CD14-positive monocyte (primary cell): ENCODE results near the gene KLK15. TPM values are rescaled to one million over a fixed set of nuclear protein-coding genes. Genes with fewer than 3 reads are reported as not detected.

Experiments
- DNase-seq, 3 donors: peaks; one replicate each; pipeline ENCODE4 v3.0.0-alpha.2; 2011 to 2022
- H2AFZ ChIP-seq: 2 replicates; pipeline ENCODE4 v1.6.0; 2012; ENCODE audit warnings: mild to moderate bottlenecking, low read depth, low read length, inconsistent platforms; ENCODE audit not compliant: insufficient read depth, poor library complexity, severe bottlenecking
- H3K27ac ChIP-seq, 2 donors: 1 replicate in 1 of 2; 2 replicates in 1 of 2; pipeline ENCODE4 v1.5.1; 2012 to 2013; ENCODE audit warnings: low read length in 2 of 2, control low read depth in 1 of 2, inconsistent platforms in 1 of 2, low read depth in 1 of 2, mild to moderate bottlenecking in 1 of 2
- H3K27me3 ChIP-seq, 2 donors: one replicate each; pipeline versions ENCODE4 v1.6.0 to v1.6.1; 2011 to 2013; ENCODE audit warnings: low read length in 2 of 2; ENCODE audit not compliant: control insufficient read depth in 2 of 2, insufficient read depth in 2 of 2
- H3K36me3 ChIP-seq, 2 donors: replicated peaks in 1 of 2; 1 replicate in 1 of 2; 2 replicates in 1 of 2; pipeline versions ENCODE4 v1.5.1 to v1.6.1; 2012 to 2013; ENCODE audit warnings: low read length in 2 of 2, control low read depth in 1 of 2, inconsistent platforms in 1 of 2, mild to moderate bottlenecking in 1 of 2; ENCODE audit not compliant: insufficient read depth in 2 of 2, control insufficient read depth in 1 of 2
- H3K4me1 ChIP-seq, 2 donors: 1 replicate in 1 of 2; 2 replicates in 1 of 2; pipeline versions ENCODE4 v1.5.1 to v1.6.1; 2012 to 2013; ENCODE audit warnings: low read length in 2 of 2, control low read depth in 1 of 2, inconsistent platforms in 1 of 2, mild to moderate bottlenecking in 1 of 2, moderate library complexity in 1 of 2; ENCODE audit not compliant: insufficient read depth in 2 of 2, control insufficient read depth in 1 of 2
- H3K4me2 ChIP-seq: replicated peaks from 2 replicates; pipeline ENCODE3; 2012; ENCODE audit warnings: low read length, moderate library complexity, mild to moderate bottlenecking; ENCODE audit not compliant: poor library complexity, severe bottlenecking; ENCODE audit errors: extremely low read depth
- H3K4me3 ChIP-seq, 3 experiments: fragments of 200-600 bp in 1 of 3; sonication (generic) in 1 of 3; replicated peaks in 1 of 3; 1 replicate in 2 of 3; 2 replicates in 1 of 3; pipeline ENCODE4 v1.5.1; 2011 to 2013; ENCODE audit warnings: low read length in 3 of 3, mild to moderate bottlenecking in 3 of 3, control low read depth in 2 of 3, low read depth in 2 of 3, inconsistent platforms in 1 of 3, moderate library complexity in 1 of 3
- H3K79me2 ChIP-seq: 2 replicates; pipeline ENCODE4 v1.6.0; 2012; ENCODE audit warnings: mild to moderate bottlenecking, control low read depth, inconsistent platforms, low read length, moderate library complexity; ENCODE audit not compliant: insufficient read depth
- H3K9ac ChIP-seq: 2 replicates; pipeline ENCODE4 v1.6.0; 2017; ENCODE audit warnings: low read length, mild to moderate bottlenecking; ENCODE audit not compliant: insufficient read depth, poor library complexity, severe bottlenecking
- H3K9me3 ChIP-seq, 2 donors: replicated peaks in 1 of 2; 1 replicate in 1 of 2; 2 replicates in 1 of 2; pipeline versions ENCODE4 v1.5.1 to v1.6.1; 2012 to 2013; ENCODE audit warnings: low read length in 2 of 2, control low read depth in 1 of 2; ENCODE audit not compliant: control insufficient read depth in 1 of 2, insufficient read depth in 1 of 2
- H4K20me1 ChIP-seq: 2 replicates; pipeline ENCODE4 v1.6.0; 2012; ENCODE audit warnings: mild to moderate bottlenecking, low read length, control low read depth, moderate library complexity; ENCODE audit not compliant: insufficient read depth
- H3K27ac Mint-ChIP-seq, 7 donors: one replicate each; pipeline ENCODE4 v1.8.0; 2020; ENCODE audit warnings: mild to moderate bottlenecking in 7 of 7, mixed read lengths in 7 of 7, moderate library complexity in 6 of 7, inconsistent platforms in 2 of 7
- H3K27me3 Mint-ChIP-seq, 3 donors: one replicate each; pipeline ENCODE4 v1.8.0; 2021 to 2022; ENCODE audit warnings: low read depth in 3 of 3, mild to moderate bottlenecking in 3 of 3, mixed read lengths in 3 of 3, moderate library complexity in 3 of 3, inconsistent platforms in 1 of 3
- H3K36me3 Mint-ChIP-seq, 2 donors: one replicate each; pipeline ENCODE4 v1.8.0; 2020; ENCODE audit warnings: mixed read lengths in 2 of 2, inconsistent platforms in 1 of 2, mild to moderate bottlenecking in 1 of 2
- H3K4me1 Mint-ChIP-seq: one replicate; pipeline ENCODE4 v1.8.0; 2020; ENCODE audit warnings: mild to moderate bottlenecking, mixed read lengths
- H3K4me3 Mint-ChIP-seq, 2 donors: one replicate each; pipeline ENCODE4 v1.8.0; 2020; ENCODE audit warnings: mild to moderate bottlenecking in 2 of 2, mixed read lengths in 2 of 2, moderate library complexity in 1 of 2
- H3K9me3 Mint-ChIP-seq, 7 donors: one replicate each; pipeline ENCODE4 v1.8.0; 2020 to 2022; ENCODE audit warnings: mixed read lengths in 7 of 7, mild to moderate bottlenecking in 6 of 7, moderate library complexity in 6 of 7, inconsistent platforms in 2 of 7
- WGBS: methylation state at CpG from one replicate; pipeline ENCODE4 v1.1.5; 2013; ENCODE audit warnings: missing lambda C conversion rate; ENCODE audit not compliant: insufficient coverage; 5-methylcytosine and 5-hydroxymethylcytosine counted together
- intact Hi-C, 2 donors: fragments of 100-400 bp; cut with micrococcal nuclease; formaldehyde crosslinking; loops; one replicate each; pipeline versions ENCODE4 v1.15.0 to v1.15.1; 2023
- polyA plus RNA-seq, 3 donors: library from polyadenylated mRNA; depleted of rRNA in 1 of 3; unstranded in 2 of 3; stranded (reverse) in 1 of 3; fragments of 300-500 nt in 2 of 3; fragments of >200 nt in 1 of 3; fragmentation: Illumina TruSeq in 2 of 3; gene quantifications; 1 replicate in 2 of 3; 2 replicates in 1 of 3; pipeline ENCODE4 v1.2.3, GENCODE V29; 2012 to 2021
- TF ChIP-seq, protein P1 (sequence below): fragments of 200-600 bp; IDR thresholded peaks from one replicate; pipeline ENCODE4 v1.8.0; 2022; ENCODE audit warnings: antibody characterized with exemption, mild to moderate bottlenecking

Gene KLK15
- polyA plus RNA-seq, 3 donors, result not detected

DNA sequence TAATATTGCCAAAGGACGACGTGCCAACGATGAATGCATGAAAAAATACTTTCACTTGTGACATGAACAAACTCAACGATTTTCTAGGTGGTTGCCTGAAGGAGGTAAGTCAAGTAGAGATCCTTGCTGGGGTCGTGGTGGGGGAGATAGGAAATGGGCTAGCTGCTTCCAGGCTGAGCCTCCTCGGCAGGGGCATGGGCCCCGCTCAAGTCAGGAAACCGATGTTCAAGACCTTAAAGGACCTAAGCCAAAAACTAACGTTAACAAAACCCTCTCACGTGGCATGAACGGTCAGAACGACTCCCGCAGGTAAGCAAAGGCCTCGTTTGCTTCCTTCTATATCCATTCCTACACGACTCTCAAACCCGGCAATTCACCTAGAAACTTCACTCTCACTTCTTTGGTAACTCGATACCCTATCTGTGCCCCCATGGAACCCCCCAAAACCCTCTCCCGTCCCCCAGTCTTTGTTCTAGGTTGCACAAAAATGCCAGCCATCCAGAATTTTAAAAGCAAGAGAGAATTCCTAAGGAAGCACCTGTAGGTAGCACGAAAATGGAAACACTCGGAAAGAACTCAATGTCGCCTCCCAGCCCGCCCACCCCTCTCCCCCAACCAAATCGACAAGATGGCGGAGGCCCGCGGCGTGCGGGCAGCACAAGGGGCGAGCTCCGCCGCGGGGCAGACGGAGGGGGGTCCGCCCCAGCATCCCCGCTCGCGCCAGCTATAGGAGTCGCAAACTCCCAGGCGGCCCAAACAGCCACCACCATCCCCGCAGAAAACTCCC, 29.5 kb downstream of the KLK15 start:
- H3K27me3 Mint-ChIP-seq, result peaks cover 4 to 5% (median 5%) of the 10 kb centered on the region in 3 donors
- Histone ChIP-seq H3K9me3 (no peaks in the 10 kb centered on the region), H3K36me3 (peaks cover 6 to 16% of the 10 kb centered on the region in 2 donors), H4K20me1 (no peaks in the 10 kb centered on the region), H3K4me3 (peak overlapping the region; percentile 69 to 99 (median 69)), H3K9ac (peak overlapping the region; percentile 90), H3K27ac (peak overlapping the region; percentile 90 to 98), H3K4me2 (peak overlapping the region; percentile 90), H2AFZ (peak overlapping the region; percentile 98), H3K79me2 (peaks cover 46% of the 10 kb centered on the region), H3K27me3 (no peaks in the 10 kb centered on the region), H3K4me1 (peaks cover 18 to 20% of the 10 kb centered on the region in 2 donors)
- intact Hi-C loops, result loop anchor here (5.0 to 10.0 kb wide), 4 partner anchors 292 to 779 kb away; partner anchors contain the start of genes KCNC3 (in 2 of the 2), ASPDH (in 1 of the 2), JOSD2 (in 1 of the 2) and VRK3 (in 1 of the 2)
- H3K9me3 Mint-ChIP-seq, result no peaks in the 10 kb centered on the region
- TF ChIP-seq, protein P1, sequence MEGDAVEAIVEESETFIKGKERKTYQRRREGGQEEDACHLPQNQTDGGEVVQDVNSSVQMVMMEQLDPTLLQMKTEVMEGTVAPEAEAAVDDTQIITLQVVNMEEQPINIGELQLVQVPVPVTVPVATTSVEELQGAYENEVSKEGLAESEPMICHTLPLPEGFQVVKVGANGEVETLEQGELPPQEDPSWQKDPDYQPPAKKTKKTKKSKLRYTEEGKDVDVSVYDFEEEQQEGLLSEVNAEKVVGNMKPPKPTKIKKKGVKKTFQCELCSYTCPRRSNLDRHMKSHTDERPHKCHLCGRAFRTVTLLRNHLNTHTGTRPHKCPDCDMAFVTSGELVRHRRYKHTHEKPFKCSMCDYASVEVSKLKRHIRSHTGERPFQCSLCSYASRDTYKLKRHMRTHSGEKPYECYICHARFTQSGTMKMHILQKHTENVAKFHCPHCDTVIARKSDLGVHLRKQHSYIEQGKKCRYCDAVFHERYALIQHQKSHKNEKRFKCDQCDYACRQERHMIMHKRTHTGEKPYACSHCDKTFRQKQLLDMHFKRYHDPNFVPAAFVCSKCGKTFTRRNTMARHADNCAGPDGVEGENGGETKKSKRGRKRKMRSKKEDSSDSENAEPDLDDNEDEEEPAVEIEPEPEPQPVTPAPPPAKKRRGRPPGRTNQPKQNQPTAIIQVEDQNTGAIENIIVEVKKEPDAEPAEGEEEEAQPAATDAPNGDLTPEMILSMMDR, result no peak
- peak overlapping the region; percentile 98 to 100 for H3K4me3 Mint-ChIP-seq
- peaks cover 22% of the 10 kb centered on the region for H3K4me1 Mint-ChIP-seq
- peaks cover 13 to 30% of the 10 kb centered on the region in 2 donors for H3K36me3 Mint-ChIP-seq
- peak overlapping the region; percentile 99 to 100 (median 100) for H3K27ac Mint-ChIP-seq
- WGBS, result under 1% methylated on average over 25 of the region's 40 CpGs
- no peak for DNase-seq

DNA sequence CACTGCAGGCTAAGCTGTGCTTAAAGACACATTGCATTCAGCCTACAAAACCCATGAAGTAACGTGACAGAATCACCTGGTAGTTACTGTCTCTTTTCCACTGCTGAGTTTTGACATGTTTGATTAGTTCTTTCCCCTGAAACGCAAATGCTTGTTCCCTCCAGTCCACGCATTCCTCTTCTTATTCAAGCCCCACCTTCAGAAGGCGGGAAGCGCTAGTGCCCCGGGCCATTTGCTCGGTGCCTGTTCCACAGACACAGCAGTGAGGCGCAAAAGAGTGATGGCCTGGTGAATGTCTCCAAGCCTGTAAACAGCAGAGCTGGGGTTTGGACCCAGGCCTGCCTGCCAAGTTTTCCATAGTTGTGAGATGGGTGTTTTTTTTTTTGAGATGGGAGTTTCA, 32.3 kb downstream of the KLK15 start:
- Histone ChIP-seq H3K36me3 (peaks cover 20 to 36% of the 10 kb centered on the region in 2 donors), H3K4me1 (peaks cover 18 to 20% of the 10 kb centered on the region in 2 donors), H4K20me1 (no peaks in the 10 kb centered on the region), H3K4me2 (no peak overlapping the region), H3K9me3 (no peaks in the 10 kb centered on the region), H2AFZ (no peak overlapping the region), H3K27ac (no peak overlapping the region), H3K4me3 (no peak overlapping the region), H3K9ac (no peak overlapping the region), H3K79me2 (peaks cover 52% of the 10 kb centered on the region), H3K27me3 (no peaks in the 10 kb centered on the region)
- Mint-ChIP-seq H3K27me3 (peaks cover 0 to 2% (median 0%) of the 10 kb centered on the region in 3 donors), H3K36me3 (peaks cover 25 to 53% of the 10 kb centered on the region in 2 donors), H3K9me3 (no peaks in the 10 kb centered on the region), H3K4me3 (no peak overlapping the region), H3K4me1 (peaks cover 22% of the 10 kb centered on the region), H3K27ac (peak overlapping the region in 2 of 7 donors; percentile 10 to 43)
- TF ChIP-seq, protein P1, result no peak
- intact Hi-C loops, result loop anchor here (5.0 to 10.0 kb wide), 4 partner anchors 289 to 776 kb away; partner anchors contain the start of genes KCNC3 (in 2 of the 2), ASPDH (in 1 of the 2), JOSD2 (in 1 of the 2) and VRK3 (in 1 of the 2)
- DNase-seq, result no peak
- 94% methylated on average over 7 of the region's 8 CpGs for WGBS
